Activated CD4-positive, alpha-beta T cell treated with anti-CD3 and anti-CD28 coated beads, Interleukin-2, amount 50 U/mL, for 24 hours (primary cell): ENCODE measurements around the gene ATG16L1.

Experiments
- DNase-seq, 2 donors: peaks; one replicate each; pipeline ENCODE4 v3.0.0-alpha.2; 2020; ENCODE audit warnings: low read depth in 1 of 2, low spot score in 1 of 2

Gene ATG16L1

GRCh38 chr2:233226511-233227031, 24.9 kb upstream of the ATG16L1 start:
- no peak for DNase-seq

- DNase-seq, result no peak
Observed at GRCh38 chr2:233227346-233227978, 24.0 kb upstream of the ATG16L1 start.

DNA sequence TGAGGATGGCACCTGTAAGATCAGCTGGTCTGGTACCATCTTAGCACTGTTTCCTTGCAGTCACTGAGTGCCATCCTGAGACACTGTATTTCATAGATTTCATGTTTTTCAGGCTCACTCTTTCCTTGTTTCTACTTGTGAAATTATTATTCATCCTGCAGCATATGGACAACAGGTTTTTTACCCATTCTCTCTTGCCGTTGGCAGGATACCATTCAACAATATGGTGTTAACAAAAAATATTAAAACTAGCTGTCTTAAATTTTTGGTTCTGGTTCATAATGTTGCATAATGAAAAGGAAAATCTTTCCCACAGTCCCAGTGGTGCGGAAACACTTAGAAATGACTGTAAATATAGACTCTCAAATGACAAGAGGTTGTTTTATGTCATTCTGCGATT, 23.1 kb upstream of the ATG16L1 start:
- no peak for DNase-seq

DNA sequence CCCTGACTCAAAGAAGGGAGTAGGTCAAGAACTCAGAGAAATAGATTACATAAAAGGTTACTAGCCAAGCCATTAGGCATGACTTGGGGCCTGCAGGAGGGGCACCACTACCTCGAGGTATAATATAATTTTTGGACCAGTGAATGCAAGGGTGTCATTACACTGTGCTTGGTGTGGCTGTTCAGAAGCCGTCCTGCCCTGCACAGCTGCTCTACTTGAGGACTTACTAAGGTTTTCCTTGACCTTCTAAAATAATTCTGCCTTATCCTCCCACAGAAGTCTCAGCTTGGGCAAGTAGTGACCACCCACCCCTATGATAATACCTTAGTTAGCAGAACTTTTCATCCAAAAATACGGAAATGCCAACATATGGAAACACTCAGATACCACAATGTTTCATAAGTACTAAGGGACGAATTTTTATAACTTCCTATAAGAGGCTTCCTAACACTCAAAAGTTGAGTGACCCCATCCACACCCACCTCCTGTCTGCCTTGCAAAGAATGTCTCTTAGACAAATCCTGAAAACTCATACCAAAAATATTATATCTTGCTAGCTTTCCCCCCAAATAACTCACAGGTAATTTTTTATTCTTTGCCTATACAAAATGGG, 17.7 kb upstream of the ATG16L1 start:
- DNase-seq, result no peak

GRCh38 chr2:233234264-233234663, 17.2 kb upstream of the ATG16L1 start:
- DNase-seq, result no peak

GRCh38 chr2:233234996-233235395, 16.5 kb upstream of the ATG16L1 start:
- DNase-seq, result no peak

- no peak for DNase-seq
Observed at GRCh38 chr2:233235977-233236376, 15.5 kb upstream of the ATG16L1 start.

- DNase-seq, result no peak
Observed at GRCh38 chr2:233236820-233237589, 14.5 kb upstream of the ATG16L1 start.

- DNase-seq, result no peak
Observed at GRCh38 chr2:233240897-233241296, 10.6 kb upstream of the ATG16L1 start.

- DNase-seq, result no peak
Observed at GRCh38 chr2:233241803-233242202, 9.7 kb upstream of the ATG16L1 start.

- DNase-seq, result no peak
Observed at GRCh38 chr2:233242231-233242927, 9.1 kb upstream of the ATG16L1 start.

- no peak for DNase-seq
Observed at GRCh38 chr2:233243348-233243747, 8.1 kb upstream of the ATG16L1 start.

DNA sequence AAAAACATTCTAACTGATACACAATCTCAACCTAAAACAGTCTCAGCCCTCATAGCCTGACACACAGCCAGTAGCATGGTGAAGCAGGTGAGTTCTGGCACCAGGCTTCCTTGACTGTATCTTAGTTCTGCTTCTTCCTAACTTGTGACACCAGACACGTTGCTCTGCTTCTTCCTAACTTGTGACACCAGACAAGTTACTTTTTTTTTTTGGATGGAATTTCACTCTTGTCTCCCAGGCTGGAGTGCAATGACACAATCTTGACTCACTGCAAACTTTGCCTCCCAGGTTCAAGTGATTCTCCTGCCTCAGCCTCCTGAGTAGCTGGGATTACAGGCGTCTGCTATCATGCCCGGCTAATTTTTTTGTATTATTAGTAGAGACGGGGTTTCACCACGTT, 6.7 kb upstream of the ATG16L1 start:
- DNase-seq, result no peak

DNA sequence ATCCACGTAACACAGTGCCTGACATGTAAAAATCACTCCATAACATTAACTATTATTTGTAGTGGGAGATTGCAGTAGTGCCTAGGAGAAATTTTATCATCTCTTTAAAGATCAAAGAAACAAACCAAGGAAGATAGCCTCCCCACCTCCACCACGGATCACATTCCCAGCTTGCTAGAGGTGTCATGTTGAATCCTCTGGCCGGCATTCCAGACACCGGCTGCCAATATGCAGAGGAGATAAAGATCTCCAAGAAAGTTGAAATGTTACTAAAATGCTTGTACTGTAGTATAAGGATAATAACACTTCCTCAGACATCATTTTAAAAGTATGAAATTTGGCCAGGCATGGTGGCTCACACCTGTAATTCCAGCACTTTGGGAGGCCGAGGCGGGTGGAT, 6.1 kb upstream of the ATG16L1 start:
- DNase-seq, result no peak

DNA sequence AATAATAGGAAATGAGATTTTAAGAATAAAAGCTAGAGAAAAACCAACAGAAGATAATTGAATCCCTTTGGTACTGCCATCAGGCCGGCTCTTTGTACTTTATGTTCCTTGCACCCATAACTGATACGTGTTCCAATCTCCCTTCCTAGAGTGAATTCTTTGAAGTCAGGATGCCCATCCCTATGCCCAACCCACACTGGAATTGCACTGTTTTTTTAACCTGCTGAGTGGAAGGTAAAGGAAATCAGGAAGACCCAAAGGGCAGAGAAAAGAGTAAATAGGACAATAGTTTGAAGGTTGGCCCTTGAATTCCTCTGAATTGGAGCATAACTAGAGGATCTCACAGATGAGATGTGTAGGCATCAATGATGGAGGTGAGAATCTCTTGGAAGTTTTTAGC, 4.4 kb upstream of the ATG16L1 start:
- no peak for DNase-seq

GRCh38 chr2:233247744-233248143, 3.7 kb upstream of the ATG16L1 start:
- DNase-seq, result peak; percentile 17 to 80

DNA sequence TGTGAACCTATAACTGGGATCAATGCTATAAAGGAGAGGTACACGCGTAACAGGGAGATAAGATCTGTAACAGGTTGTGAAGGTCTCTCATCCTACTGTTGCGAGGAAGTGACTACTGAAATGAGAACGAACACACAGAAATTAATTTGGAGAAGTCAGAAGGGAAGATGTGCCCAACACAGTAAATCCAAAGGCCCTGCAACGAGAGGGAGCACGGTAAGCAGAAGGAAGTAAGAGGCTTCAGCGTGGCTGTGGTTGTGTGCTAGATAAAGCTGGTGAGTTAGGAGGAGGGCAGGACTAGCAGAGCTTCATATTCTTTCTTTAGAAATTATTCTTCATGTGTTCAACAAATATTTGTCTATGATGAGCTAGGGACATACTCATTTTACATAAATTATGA, 2.5 kb upstream of the ATG16L1 start:
- no peak for DNase-seq

- DNase-seq, result no peak
Observed at GRCh38 chr2:233250568-233250967, 905 bp upstream of the ATG16L1 start.

DNA sequence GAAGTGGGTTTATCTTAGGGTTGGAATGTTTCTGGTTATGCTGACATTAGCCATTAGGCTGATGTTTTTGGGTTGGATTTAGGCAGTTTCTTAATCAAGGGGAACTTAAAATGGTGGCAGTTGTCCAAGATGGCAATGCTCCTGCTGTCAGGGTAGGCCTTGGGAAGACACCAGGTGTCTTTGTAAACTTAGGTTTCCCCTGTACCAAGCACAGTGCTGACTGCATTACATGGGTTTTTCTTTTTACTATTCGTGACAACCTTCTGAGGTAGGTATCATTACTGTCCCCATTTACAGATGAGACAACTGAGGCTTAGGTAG, 528 bp upstream of the ATG16L1 start:
- DNase-seq, result no peak

GRCh38 chr2:233252227-233252626, 754 bp downstream of the ATG16L1 start:
- DNase-seq, result no peak

DNA sequence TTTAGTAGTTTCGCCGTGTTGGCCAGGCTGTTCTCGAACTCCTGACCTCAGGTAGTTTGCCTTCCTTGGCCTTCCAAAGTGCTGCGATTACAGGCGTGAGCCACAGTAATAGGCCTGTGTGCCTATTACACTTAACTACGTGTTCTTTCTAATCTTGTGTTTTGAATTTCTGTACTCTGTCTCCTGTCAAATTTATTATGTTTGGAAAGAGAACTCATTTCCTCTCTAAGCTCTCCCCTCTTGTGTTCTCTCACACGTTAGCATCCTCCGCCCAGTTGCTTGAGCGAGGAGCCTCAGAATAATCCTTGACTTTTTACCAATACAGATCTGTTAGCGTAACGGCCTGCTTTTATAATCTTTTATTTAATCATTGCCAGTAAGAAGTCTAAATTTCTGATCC, 3.7 kb downstream of the ATG16L1 start:
- DNase-seq, result no peak

GRCh38 chr2:233256048-233256447, 4.6 kb downstream of the ATG16L1 start:
- no peak for DNase-seq
